Measurements from ENCODE around the gene BCAN. TPM values are rescaled to one million over a fixed set of nuclear protein-coding genes. Genes with fewer than 3 reads are reported as not detected.

Gene BCAN
- total and polyA plus RNA-seq, 2 of the 4 experiments (the other 2 are of a cell fraction), result 0.07 TPM; not detected in 1

GRCh38 chr1:156623946-156624813, 17.7 kb upstream of the BCAN start:
- CTCF ChIA-PET, result interaction anchor here (0.6 to 1.8 kb wide), 10 partner anchors 12 to 238 kb away, joined by 3 to 9 read pairs (median 4); no protein-coding TSS in a partner anchor
- Histone ChIP-seq H2AK5ac (ENCODE audit: low read depth, low read length) (no peak overlapping the region), H3K9me3 (ENCODE audit: control insufficient read depth, insufficient read depth, low read length) (no peaks in the 10 kb centered on the region), H2AFZ (replicated peaks; ENCODE audit: low read length, poor library complexity) (peak overlapping the region; percentile 86), H2AK9ac (replicated peaks; ENCODE audit: low read depth, low read length, poor library complexity) (peak overlapping the region; percentile 88), H4K91ac (ENCODE audit: insufficient read depth, low read depth, low read length) (no peak overlapping the region), H3K36me3 (ENCODE audit: control insufficient read depth, insufficient read depth, low read length) (no peaks in the 10 kb centered on the region), H3K23ac (ENCODE audit: low read depth, low read length) (no peak overlapping the region), H4K5ac (ENCODE audit: low read depth, low read length) (no peak overlapping the region), H3K27me3 (ENCODE audit: control insufficient read depth, insufficient read depth, low read length) (peaks cover 66% of the 10 kb centered on the region), H2BK20ac (ENCODE audit: low read depth, low read length) (no peak overlapping the region), H2BK5ac (ENCODE audit: low read depth, low read length, poor library complexity, severe bottlenecking) (no peak overlapping the region), H3K79me1 (ENCODE audit: low read depth in 1 of 2, low read length in 2 of 2) (no peaks in the 10 kb centered on the region), H3K14ac (replicated peaks; ENCODE audit: low read depth, low read length) (no peak overlapping the region), H3K9me1 (ENCODE audit: insufficient read depth, low read length) (no peaks in the 10 kb centered on the region), H3K4ac (ENCODE audit: low read depth, low read length) (no peak overlapping the region), H3K4me2 (ENCODE audit: low read depth, low read length) (peak overlapping the region; percentile 90), H3K27ac (ENCODE audit: insufficient read depth, low read length) (no peak overlapping the region), H3K4me1 (ENCODE audit: control insufficient read depth, insufficient read depth, low read length) (peaks cover 4% of the 10 kb centered on the region), H2BK120ac (ENCODE audit: low read depth, low read length) (no peak overlapping the region), H4K20me1 (ENCODE audit: insufficient read depth, low read length) (peaks cover 7% of the 10 kb centered on the region), H2BK15ac (ENCODE audit: low read depth, low read length) (no peak overlapping the region), H3K4me3 (ENCODE audit: insufficient read depth, low read depth, low read length) (peak overlapping the region; percentile 48; the same call in 1 of the 2 replicates), H3K18ac (ENCODE audit: low read depth, low read length) (no peak overlapping the region), H4K8ac (ENCODE audit: low read depth in 2 of 2, low read length in 2 of 2) (no peak overlapping the region), H3K56ac (ENCODE audit: extremely low read depth, insufficient read depth, low read length) (no peak overlapping the region), H3K9ac (ENCODE audit: low read depth, low read length) (no peak overlapping the region)
- TF ChIP-seq POLR2A (IDR thresholded peaks at IDR 0.05; ENCODE audit: low read depth, low read length) (no peak), SMC3 (IDR thresholded peaks at IDR 0.05; ENCODE audit: low read depth, low read length) (0 out of 2 replicates have a peak, but pooled peaks have one; percentile 27), CTCF (conservative IDR thresholded peaks at IDR 0.05; ENCODE audit: low read depth, low read length) (peak; percentile 42)
- no TSS peak for BruUV-seq (replicated peaks)
- in situ Hi-C loops (cut with MboI; ENCODE audit: low sequenced_read_pairs), result loop anchor here (5.0 kb wide), 1 partner anchor 33 kb away; no protein-coding TSS in a partner anchor
- WGBS, 2 experiments (ENCODE audit: extremely low coverage in 2 of 2, insufficient read length in 1 of 2), result 2% methylated on average over 37 of the region's 87 CpGs; no CpG with 5 or more reads in 1 of the 2 experiments
- intact Hi-C loops (cut with micrococcal nuclease), result no loop called here
- peak; percentile 24 for DNase-seq
- POLR2A ChIA-PET (ENCODE audit: unreplicated experiment), result interaction anchor here (0.6 kb wide), 1 partner anchor 899 kb away, joined by 5 read pairs; no protein-coding TSS in a partner anchor
- ATAC-seq (ENCODE audit: low read depth), result peak; percentile 80
- dilution Hi-C loops (cut with HindIII; ENCODE audit: low sequenced_read_pairs, unreplicated experiment), result no loop called here

Measured in IMR-90 (cell line).